GM12892 (cell line): Measurements from ENCODE around the gene MICAL1.

Experiments used
- POLR2A ChIP-seq: IDR thresholded peaks from 2 replicates; pipeline ENCODE4 v1.6.1; 2011; ENCODE audit warnings: low read depth, low read length, control low read depth
- POLR2AphosphoS5 ChIP-seq: IDR thresholded peaks from 2 replicates; pipeline ENCODE4 v1.6.1; 2011; ENCODE audit warnings: low read depth, low read length, control low read depth
- TAF1 ChIP-seq: IDR thresholded peaks from 2 replicates; pipeline ENCODE4 v1.6.1; 2011; ENCODE audit warnings: low read depth, mild to moderate bottlenecking, control low read depth, low read length, borderline replicate concordance

DNA sequence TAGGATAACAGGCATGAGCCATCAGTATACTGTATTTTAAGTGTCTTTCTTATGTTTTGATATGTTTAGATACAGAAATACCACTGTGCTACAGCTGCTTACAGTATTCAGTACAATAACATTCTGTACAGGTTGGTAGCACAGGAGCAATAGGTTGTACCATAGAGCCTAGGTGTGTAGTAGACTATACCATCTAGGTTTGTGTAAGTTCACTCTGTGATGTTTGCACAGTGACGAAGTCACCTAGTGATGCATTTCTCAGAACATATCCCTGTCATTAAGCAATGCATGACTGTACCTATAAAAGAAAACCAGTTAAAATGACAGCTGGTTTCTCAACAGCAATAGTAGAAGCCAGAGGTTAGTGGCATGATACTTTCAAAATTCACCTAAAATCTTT is 30.5 kb upstream of the MICAL1 start:
- no peak for TF ChIP-seq POLR2A
- no peak for TF ChIP-seq TAF1
- TF ChIP-seq POLR2AphosphoS5: no peak
